ENCODE results near the gene DEGS2. TPM values are rescaled to one million over a fixed set of nuclear protein-coding genes. Genes with fewer than 3 reads are reported as not detected.

Gene DEGS2
- total RNA-seq, 1 experiment from 2014 or later = not detected

DNA sequence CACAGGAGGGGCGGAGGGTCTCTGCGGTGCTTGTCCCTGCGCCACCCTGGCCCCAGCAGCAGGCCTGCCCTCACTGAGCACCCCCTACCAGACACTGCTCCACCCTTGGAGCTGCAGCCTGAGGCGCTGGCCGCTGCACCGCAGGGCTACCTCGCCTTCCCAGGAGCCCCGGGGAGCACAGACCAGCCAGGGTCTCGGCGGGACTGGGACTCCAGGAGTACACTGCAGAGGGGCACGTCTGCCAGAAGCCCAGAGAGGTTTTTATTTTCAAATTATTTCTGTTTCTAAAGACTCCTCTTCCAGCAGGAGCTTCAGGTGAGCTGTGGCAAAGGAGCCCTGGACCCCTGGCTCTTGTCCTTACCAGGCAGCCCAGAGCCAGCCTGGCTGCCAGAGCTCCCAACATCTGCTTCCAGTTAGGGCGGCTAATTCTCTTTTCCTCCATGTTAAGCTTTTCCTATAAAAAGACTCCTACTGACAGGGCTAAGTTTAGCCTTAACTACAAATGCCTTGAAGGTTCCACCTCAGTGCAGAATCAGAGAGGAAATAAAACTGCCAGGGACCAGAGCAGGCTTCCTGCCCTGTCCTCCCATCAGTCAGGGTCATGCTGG lies 26.4 kb downstream of the DEGS2 start:
- no peak for DNase-seq (ENCODE audit: low read depth)

GRCh38 chr14:100132161-100132902 lies 27.1 kb downstream of the DEGS2 start:
- DNase-seq (ENCODE audit: low read depth) = no peak

DNA sequence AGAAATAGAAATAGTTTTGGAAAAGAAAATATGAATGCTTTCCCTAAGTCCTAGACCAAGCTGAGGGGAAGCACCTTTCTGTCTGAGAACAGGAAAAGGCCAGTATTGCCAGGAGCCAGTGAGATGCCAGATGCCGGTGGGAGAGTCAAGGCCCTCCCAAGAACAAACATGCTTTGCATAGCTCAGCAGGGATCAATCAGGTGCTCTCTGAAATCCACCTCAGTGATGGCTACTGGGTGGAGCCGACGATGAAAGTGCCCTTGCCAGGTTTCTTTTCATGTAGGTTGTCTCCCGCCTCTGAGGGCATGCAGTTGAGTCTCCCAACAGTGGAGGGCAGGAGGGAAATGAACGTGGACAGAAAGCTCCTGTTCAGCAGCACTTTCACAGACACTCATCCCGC lies 28.3 kb downstream of the DEGS2 start:
- no peak for DNase-seq (ENCODE audit: low read depth)

DNA sequence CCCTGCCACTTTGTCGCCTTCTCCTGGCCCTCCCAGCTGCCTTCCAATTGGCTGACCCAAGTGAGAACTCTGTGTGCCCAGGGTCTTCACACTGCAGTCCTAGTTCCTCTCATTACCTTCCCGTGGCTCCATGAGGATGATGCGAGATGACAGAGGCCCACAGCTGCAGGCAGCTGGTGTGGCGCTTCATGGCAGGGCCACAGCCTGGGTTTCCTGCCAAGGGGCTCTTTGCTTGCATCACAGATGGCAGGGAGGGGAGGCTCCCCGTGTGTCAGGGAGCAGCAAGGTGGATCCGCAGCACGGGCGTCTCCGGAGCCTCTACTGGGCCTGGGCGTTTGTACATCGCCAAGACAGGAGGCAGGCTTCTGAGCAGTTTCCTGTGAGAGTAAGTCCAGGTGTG lies 28.9 kb downstream of the DEGS2 start:
- DNase-seq (ENCODE audit: low read depth) = no peak

DNA sequence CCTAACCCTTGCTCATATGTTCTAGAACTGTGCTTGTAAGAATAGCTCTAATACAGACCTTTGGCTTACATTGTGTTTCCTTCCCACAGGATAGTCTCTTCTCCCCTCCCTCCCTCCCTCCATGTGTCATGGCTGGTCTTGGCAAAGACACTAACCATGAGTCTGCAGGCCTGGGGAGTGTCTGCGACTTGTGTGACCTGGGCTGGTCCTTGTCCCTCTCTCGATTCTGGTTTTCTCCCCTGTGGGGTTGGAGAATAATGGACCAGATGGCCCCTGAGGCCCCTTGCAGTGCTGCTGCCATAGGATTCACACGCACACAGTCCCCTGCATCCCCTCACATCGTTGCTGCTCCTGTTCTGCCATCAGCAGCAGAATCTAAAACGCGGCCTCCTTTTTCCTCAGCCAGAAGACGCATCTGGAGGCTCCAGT lies 30.3 kb downstream of the DEGS2 start:
- DNase-seq (ENCODE audit: low read depth) = no peak

GRCh38 chr14:100128688-100129087 lies 30.8 kb downstream of the DEGS2 start:
- no peak for DNase-seq (ENCODE audit: low read depth)

DNA sequence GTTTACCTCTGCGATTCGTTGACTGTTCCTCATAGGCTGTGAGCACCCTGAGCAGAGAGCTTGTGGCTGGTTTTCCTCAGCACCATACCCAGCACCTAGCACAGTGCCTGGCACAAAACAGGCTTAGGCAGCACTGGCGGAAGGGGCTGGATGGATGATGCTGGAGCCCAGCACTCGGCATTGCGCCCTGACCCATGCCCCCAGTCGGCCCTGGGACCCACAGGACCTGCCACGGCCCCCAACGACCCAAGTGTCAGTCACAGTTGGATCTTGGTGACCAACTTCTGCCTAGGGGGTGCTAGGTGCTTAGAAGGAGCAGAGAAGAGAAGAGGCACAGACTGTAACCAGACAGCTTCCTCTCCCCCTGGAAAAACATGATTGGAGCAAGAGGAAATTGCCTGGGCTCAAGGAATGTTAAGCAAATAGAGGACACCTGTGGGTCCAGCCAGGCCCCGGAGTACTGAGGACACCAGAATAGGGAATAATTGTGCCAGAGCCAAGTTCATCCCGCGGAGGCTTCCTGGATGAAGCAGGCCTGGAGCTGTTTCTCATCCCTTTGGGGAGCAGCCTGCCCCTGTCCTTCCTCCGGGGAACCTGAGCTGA lies 31.5 kb downstream of the DEGS2 start:
- no peak for DNase-seq (ENCODE audit: low read depth)

DNA sequence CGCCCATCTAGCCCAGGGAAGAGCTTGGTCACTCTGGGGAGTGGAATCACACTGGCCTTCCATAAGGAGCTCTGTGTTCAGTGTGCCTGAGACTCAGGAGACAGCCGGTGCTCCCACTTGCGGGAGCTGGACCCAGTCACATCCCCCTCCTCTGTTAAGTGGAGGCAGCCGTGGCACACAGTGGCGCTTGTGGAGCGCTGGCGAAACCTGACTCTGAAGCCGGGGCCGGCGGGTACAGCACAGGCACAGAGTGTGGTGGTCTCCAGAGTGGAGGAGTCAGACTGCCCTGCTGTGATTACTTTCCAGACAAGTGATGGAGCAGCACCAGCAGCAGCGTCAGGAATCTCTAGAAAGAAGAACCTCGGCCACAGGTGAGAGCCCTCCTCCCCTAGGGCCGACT lies 33.0 kb downstream of the DEGS2 start:
- no peak for DNase-seq (ENCODE audit: low read depth)

DNA sequence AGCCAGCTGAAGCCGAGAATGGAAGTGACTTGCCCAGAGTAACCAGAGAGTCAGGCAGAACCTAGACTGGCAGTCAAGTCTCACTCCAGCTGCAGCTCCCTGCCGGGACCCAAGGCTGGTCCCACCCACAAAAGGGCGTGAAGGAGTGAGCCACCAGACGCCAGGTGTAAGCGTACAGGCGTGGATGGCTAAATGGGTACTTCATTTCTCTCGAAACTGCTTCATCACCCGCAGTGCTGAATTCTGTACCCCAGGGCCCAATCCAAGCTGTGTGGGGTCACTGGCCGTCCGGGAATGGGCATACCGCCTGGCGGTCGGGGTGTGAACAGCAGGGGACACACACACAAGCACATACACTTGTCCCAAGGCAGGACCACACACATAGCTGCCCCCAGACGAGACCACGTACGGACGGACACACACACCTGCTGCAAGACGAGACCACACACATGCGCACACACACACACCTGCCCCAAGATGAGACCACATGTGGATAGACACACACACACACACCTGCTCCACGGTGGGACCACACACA lies 34.8 kb downstream of the DEGS2 start:
- DNase-seq (ENCODE audit: low read depth) = no peak

- DNase-seq (ENCODE audit: low read depth) = no peak
Observed at GRCh38 chr14:100123618-100124017, 35.8 kb downstream of the DEGS2 start.

GRCh38 chr14:100122481-100123223 lies 36.8 kb downstream of the DEGS2 start:
- no peak for DNase-seq (ENCODE audit: low read depth)

- no peak for DNase-seq (ENCODE audit: low read depth)
Observed at GRCh38 chr14:100121643-100122480, 37.6 kb downstream of the DEGS2 start.

GRCh38 chr14:100120522-100121269 lies 38.7 kb downstream of the DEGS2 start:
- DNase-seq (ENCODE audit: low read depth) = no peak

DNA sequence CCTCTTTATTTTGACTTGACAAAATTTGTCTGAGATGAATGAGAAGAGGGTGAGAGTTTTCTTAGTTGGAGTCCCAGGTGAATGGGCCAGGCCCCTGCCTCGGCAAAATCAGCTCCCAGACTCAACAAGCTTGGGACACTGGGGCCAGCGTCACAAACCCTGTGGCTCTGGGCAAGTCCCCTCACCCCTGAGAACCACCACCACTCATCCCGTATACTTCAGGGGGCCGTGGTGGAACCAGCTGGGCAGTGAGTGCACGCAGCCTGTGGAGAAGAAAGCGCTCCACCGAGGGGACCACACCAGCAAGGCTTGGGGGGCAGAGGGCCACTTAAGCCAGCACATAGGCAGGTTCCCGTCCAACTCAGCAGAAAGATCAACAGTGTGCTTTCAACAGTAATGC lies 40.2 kb downstream of the DEGS2 start:
- DNase-seq (ENCODE audit: low read depth) = no peak

- no peak for DNase-seq (ENCODE audit: low read depth)
Observed at GRCh38 chr14:100118396-100119011, 40.9 kb downstream of the DEGS2 start.

GRCh38 chr14:100117633-100118395 lies 41.6 kb downstream of the DEGS2 start:
- DNase-seq (ENCODE audit: low read depth) = no peak

- DNase-seq (ENCODE audit: low read depth) = no peak
Observed at GRCh38 chr14:100117026-100117425, 42.4 kb downstream of the DEGS2 start.

DNA sequence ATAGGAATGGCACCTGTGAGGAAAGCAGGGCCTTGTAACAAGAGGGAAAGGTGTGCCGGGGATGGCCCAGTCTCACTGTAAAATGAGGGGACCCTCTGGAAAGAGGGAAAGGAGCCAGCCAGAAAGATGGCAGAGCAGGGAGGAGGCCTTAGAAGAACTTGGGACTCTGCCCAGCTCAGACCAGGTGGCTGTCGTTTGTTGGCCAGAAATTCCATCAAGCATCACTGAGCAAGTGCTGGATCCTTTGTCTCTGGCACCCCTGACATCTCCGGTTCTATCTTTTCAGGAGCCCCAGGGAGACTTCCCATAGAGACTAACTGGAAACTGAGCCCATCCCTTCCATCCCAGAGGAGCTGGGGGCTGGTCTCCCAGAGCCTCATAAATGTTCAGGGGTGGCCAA lies 43.3 kb downstream of the DEGS2 start:
- DNase-seq (ENCODE audit: low read depth) = no peak

DNA sequence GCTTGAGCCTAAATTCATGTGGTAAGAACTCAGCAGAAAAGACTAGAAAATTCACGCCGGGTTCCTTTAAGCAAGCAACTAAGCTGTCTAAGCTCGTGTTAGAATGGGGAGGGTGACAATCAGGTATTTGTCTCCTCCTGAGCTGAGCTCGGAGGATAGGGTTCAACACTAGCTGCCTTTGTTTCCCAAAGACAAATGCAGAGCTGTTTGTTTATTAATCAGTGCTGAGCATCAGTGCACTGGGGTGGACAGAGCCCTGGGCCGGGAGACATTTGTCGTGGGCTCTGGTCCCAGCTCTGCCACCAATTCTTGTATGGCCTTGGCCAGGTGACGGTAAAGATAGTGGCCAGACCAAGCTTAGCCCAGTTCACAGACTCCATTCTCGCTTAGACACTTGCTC lies 43.7 kb downstream of the DEGS2 start:
- DNase-seq (ENCODE audit: low read depth) = no peak
